Lung microvascular endothelial cell (primary cell): ENCODE data around the gene PHTF2. TPM values are rescaled to one million over a fixed set of nuclear protein-coding genes. Genes with fewer than 3 reads are reported as not detected.
"Not testable (repeated sequence)": the region's sequence is repeated elsewhere in the genome, so short reads cannot be mapped to it uniquely, and the experiment has no call there.

Experiments used
- DNase-seq, 2 donors: peaks; one replicate each; pipeline versions ENCODE4 v3.0.0 to v3.0.0-alpha.2; 2010; ENCODE audit warnings: low read depth in 2 of 2
- total RNA-seq: library from RNA; depleted of rRNA; stranded (reverse); fragments of >200 nt; gene quantifications from 2 replicates; pipeline ENCODE4 v1.2.1, GENCODE V29; 2014

Gene PHTF2
- total RNA-seq, 1 donor from 2014 or later, result 7.7 TPM

- DNase-seq, result no peak
Observed at GRCh38 chr7:77985232-77985973, 186.8 kb downstream of the PHTF2 start.

- no peak for DNase-seq
Observed at GRCh38 chr7:77985974-77986339, 187.4 kb downstream of the PHTF2 start.

GRCh38 chr7:77989981-77990566, 191.5 kb downstream of the PHTF2 start:
- no peak for DNase-seq

GRCh38 chr7:77991656-77992055, 193.1 kb downstream of the PHTF2 start:
- DNase-seq, result no peak

GRCh38 chr7:77993838-77994237, 195.3 kb downstream of the PHTF2 start:
- no peak for DNase-seq

- no peak for DNase-seq
Observed at GRCh38 chr7:77995717-77996116, 197.1 kb downstream of the PHTF2 start.

- not testable (repeated sequence) for DNase-seq
Observed at GRCh38 chr7:77999168-77999567, 200.6 kb downstream of the PHTF2 start.

GRCh38 chr7:78002021-78002420, 203.4 kb downstream of the PHTF2 start:
- DNase-seq, result no peak

GRCh38 chr7:78002715-78003114, 204.1 kb downstream of the PHTF2 start:
- DNase-seq, result no peak

GRCh38 chr7:78006063-78006755, 207.6 kb downstream of the PHTF2 start:
- DNase-seq, result no peak

Other genes with a start within 250 kb of the PHTF2 start
- 8.3 and 10.3 TPM in 2 replicates for gene RSBN1L, start 102.3 kb upstream of the PHTF2 start, total RNA-seq
- 8.7 and 10.5 TPM in 2 replicates for gene TMEM60, start 339 bp upstream of the PHTF2 start, total RNA-seq